GM10847 (cell line): ENCODE data around the gene ZNF189.

Source experiments
- POLR2A ChIP-seq: IDR thresholded peaks from 2 replicates; pipeline ENCODE4 v1.6.1; 2011; ENCODE audit not compliant: insufficient read length; ENCODE audit errors: extremely low read depth

The ZNF189 gene

DNA sequence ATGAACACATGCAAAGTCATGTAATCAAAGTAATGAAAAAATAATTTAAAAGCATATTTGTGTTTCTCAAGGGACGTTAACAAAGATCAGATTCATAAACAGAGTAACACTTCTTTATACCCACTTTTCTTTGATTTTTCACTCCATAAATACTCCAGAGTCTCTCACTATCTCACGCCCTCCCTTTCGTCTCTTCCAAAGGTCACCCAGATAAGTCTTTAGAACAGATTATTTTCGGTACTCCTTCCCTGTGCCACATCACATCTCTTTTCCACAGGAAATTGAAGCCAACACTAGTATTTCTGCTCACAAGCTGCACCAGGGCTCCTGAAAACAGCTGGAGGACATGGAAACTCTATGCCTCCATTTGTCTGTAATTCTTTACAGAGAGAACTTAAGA, 52.3 kb downstream of the ZNF189 start:
- TF ChIP-seq POLR2A = no peak

DNA sequence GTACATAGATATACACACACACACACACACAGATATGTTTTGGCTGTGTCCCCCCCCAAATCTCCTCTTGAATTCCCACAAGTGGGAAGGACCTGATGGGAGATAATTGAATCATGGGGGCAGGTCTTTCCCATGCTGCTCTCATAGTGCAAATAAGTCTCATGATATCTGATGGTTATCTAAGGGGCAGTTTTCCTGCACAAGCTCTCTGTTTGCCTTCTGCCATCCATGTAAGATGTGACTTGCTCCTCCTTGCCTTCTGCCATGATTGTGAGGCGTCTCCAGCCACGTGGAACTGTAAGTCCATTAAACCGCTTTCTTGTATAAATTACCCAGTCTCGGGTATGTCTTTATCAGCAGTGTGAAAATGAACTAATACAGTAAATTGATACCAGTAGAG, 52.8 kb downstream of the ZNF189 start:
- TF ChIP-seq POLR2A = no peak

DNA sequence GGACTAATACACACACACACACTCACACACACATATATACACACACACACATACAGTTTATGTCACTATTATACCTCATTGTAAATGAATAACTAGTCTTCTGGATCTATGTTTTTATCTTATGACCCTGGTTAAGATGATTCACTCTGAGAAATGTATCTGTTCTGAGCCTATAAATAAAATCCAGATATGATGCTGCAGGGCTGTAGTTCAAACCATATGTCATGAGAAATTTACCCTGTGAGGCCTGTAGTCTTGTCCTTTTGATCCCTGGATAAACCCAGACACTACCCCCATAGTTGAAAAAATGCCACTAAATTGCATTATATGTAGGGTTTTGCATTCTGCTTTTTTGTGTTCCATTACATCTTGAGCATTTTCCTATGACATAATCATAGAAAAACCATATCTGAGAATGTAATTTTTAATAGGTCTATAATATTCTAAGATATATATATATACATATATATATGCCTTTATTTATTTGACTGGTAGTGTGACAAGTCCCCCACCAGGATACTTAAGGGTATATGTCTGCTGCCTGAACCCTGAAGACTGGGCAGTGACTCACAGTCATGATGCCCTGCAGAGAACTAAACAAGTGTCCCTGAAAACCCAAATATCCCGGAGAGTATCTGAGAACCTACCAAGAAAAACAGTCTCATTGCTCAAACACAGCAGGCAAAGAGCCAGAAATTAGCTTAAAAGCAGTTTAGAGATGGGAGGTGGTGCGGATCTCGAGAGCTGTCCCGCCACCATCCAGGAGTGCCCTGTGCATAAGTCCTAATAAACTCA, 55.3 kb downstream of the ZNF189 start:
- no peak for TF ChIP-seq POLR2A

DNA sequence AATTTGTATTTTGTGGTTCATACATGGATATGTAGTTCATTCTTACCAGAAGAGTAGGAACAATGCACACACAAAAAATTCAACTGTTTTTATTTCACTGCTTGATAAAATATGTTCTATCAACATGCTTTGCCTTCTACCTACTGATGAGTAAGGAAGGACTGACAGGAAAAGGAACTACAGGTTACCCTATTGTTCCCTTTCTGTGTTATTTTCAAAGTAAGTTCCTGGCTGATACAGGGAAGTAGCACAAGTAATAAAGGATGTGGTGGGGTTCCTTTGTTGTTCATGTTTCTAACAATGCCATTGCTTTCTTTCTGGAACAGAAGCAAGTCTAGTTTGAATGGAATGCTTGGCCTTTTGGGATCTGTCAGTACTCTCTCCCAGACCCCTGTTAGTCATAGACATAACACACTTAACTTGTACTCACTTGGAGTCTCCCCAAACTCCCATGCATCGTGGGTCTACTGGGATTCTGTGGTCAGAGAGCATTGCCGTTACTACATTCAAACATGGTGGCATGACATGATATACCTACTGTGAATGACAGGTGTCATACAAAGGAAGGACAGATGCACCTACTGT, 57.1 kb downstream of the ZNF189 start:
- no peak for TF ChIP-seq POLR2A

DNA sequence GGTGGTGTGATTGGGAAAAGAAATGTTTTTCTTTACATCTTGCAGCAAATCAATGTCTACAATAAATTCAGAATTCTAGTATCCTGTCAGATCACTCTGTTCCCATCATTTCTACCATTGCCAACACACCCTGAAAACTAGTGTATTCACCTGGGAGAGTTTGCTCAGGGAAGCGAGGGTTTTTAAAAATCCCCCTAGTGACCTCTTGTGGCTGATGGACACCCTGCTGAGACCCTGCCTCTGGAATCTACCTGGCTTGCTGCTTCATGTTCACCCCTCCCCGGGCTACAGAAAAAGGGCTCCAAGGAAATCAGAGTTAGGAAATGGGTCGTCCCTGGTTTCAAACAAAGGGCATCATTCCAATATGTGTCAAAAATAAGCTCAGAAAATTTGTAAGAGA, 58.4 kb downstream of the ZNF189 start:
- TF ChIP-seq POLR2A = no peak

DNA sequence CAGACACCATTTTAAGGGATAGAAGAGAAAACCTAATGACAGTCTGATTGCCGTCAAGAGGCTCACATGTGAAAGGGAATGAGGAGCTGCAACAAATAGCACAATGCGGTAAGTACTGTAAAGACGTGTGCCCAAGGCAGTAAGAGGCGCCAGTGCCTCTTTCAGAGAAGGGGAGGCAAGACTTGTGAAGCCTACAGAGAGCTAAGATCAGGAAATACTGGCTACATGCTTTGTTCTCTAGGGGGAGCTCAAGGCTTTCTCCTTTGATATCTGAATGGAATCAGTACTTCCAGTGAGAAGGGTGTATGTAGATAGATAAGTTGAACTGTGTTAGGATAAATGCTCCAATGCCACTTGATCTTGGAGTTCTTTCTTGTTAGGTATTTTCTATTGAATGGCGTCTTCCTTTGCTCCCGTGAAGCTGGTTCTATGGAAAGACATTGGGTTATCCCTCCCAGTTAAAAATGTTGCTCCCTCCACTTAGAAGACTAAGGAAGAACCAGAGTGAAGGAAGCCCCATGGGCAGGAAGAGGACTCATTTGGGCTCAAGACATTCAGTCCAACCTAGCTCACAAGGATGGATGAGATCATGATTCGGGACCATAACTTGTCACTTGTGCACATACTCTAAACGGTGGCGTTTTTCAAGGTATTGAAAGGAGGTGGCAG, 60.4 kb downstream of the ZNF189 start:
- TF ChIP-seq POLR2A = no peak
